ENCODE measurements around the gene RABL6. TPM values are rescaled to one million over a fixed set of nuclear protein-coding genes. Genes with fewer than 3 reads are reported as not detected.
A peak's percentile ranks its signal among the peaks of the same experiment; 100 is the strongest.

The RABL6 gene
- total RNA-seq, 2 experiments from 2014 or later: 46.4 to 48.5 TPM

- no peak overlapping the region for H3K27ac ChIP-seq (ENCODE audit: low read depth in 1 of 2, low read length in 2 of 2)
- H3K4me1 ChIP-seq (ENCODE audit: insufficient read depth, low read length): peaks cover 45% of the 10 kb centered on the region
- H3K9me3 ChIP-seq (ENCODE audit: control insufficient read depth in 1 of 2, insufficient read depth in 1 of 2, low read length in 2 of 2): no peaks in the 10 kb centered on the region
- Mint-ChIP-seq H3K4me3 (peak overlapping the region; percentile 68), H3K27ac (peak overlapping the region; percentile 76), H3K36me3 (ENCODE audit: low read depth) (peaks cover 5% of the 10 kb centered on the region), H3K27me3 (no peaks in the 10 kb centered on the region), H3K9me3 (no peaks in the 10 kb centered on the region), H3K4me1 (ENCODE audit: low read depth) (peaks cover 47% of the 10 kb centered on the region)
- POLR2A ChIA-PET: no interaction called here
- no peak overlapping the region for H3K4me3 ChIP-seq (ENCODE audit: low read length)
- CTCF ChIA-PET: no interaction called here
- intact Hi-C loops (cut with DNase I, micrococcal nuclease): loop anchor here (5.0 to 10.0 kb wide), 4 partner anchors 43 to 400 kb away; partner anchors contain the start of genes PHPT1 (in 1 of the 2), SNAPC4 (in 1 of the 2) and TRAF2 (in 1 of the 2)
- no peaks in the 10 kb centered on the region for H3K36me3 ChIP-seq (ENCODE audit: insufficient read depth, low read length)
- peak in 1 of 14 experiments; percentile 22 for DNase-seq
- no peak for TF ChIP-seq CTCF (IDR thresholded peaks at IDR 0.05)
- peaks cover 0 to 3% of the 10 kb centered on the region in 2 experiments for H3K27me3 ChIP-seq (ENCODE audit: control insufficient read depth in 1 of 2, insufficient read depth in 2 of 2, low read length in 2 of 2)
- no peak for ATAC-seq (ENCODE audit: poor library complexity)
These were observed 3.1 kb upstream of the RABL6 start for GRCh38 chr9:136804509-136805206.

- DNase-seq (peak in 1 of 14 experiments; percentile 18), ATAC-seq (ENCODE audit: poor library complexity) (no peak)
- no peak overlapping the region for H3K4me3 ChIP-seq (ENCODE audit: low read length)
- Mint-ChIP-seq H3K36me3 (ENCODE audit: low read depth) (peaks cover 11% of the 10 kb centered on the region), H3K9me3 (no peaks in the 10 kb centered on the region), H3K4me3 (peak overlapping the region; percentile 81), H3K27ac (peak overlapping the region; percentile 35), H3K27me3 (no peaks in the 10 kb centered on the region), H3K4me1 (ENCODE audit: low read depth) (peaks cover 47% of the 10 kb centered on the region)
- CTCF ChIA-PET: no interaction called here
- no peak overlapping the region for H3K27ac ChIP-seq (ENCODE audit: low read depth in 1 of 2, low read length in 2 of 2)
- POLR2A ChIA-PET: no interaction called here
- no peak for TF ChIP-seq CTCF (IDR thresholded peaks at IDR 0.05)
- intact Hi-C loops (cut with DNase I, micrococcal nuclease): loop anchor here (5.0 to 10.0 kb wide), 4 partner anchors 42 to 400 kb away; partner anchors contain the start of genes PHPT1 (in 1 of the 2), SNAPC4 (in 1 of the 2) and TRAF2 (in 1 of the 2)
- H3K27me3 ChIP-seq (ENCODE audit: control insufficient read depth in 1 of 2, insufficient read depth in 2 of 2, low read length in 2 of 2): peaks cover 0 to 3% of the 10 kb centered on the region in 2 experiments
- H3K9me3 ChIP-seq (ENCODE audit: control insufficient read depth in 1 of 2, insufficient read depth in 1 of 2, low read length in 2 of 2): no peaks in the 10 kb centered on the region
- H3K36me3 ChIP-seq (ENCODE audit: insufficient read depth, low read length): peaks cover 5% of the 10 kb centered on the region
- H3K4me1 ChIP-seq (ENCODE audit: insufficient read depth, low read length): peaks cover 46% of the 10 kb centered on the region
These were observed 2.5 kb upstream of the RABL6 start for GRCh38 chr9:136805207-136805740.

- POLR2A ChIA-PET: interaction anchor here (1.4 to 3.9 kb wide), 3 partner anchors 14 to 223 kb away, joined by 4 to 30 read pairs (median 5); partner anchors contain the start of gene TMEM141
- DNase-seq (peak in 1 of 14 experiments; percentile 28), ATAC-seq (ENCODE audit: poor library complexity) (no peak)
- Mint-ChIP-seq H3K4me1 (ENCODE audit: low read depth) (peaks cover 44% of the 10 kb centered on the region), H3K27me3 (no peaks in the 10 kb centered on the region), H3K36me3 (ENCODE audit: low read depth) (peaks cover 14% of the 10 kb centered on the region), H3K4me3 (peak overlapping the region; percentile 90), H3K27ac (peak overlapping the region; percentile 35), H3K9me3 (no peaks in the 10 kb centered on the region)
- intact Hi-C loops (cut with DNase I, micrococcal nuclease): loop anchor here (5.0 to 10.0 kb wide), 4 partner anchors 41 to 401 kb away; partner anchors contain the start of genes PHPT1 (in 1 of the 2), SNAPC4 (in 1 of the 2) and TRAF2 (in 1 of the 2)
- no peak overlapping the region for H3K4me3 ChIP-seq (ENCODE audit: low read length)
- TF ChIP-seq CTCF (IDR thresholded peaks at IDR 0.05): no peak
- H3K9me3 ChIP-seq (ENCODE audit: control insufficient read depth in 1 of 2, insufficient read depth in 1 of 2, low read length in 2 of 2): no peaks in the 10 kb centered on the region
- peaks cover 45% of the 10 kb centered on the region for H3K4me1 ChIP-seq (ENCODE audit: insufficient read depth, low read length)
- CTCF ChIA-PET: interaction anchor here (1.2 to 3.8 kb wide), 2 partner anchors 36 to 229 kb away, joined by 3 to 18 read pairs; partner anchors contain the start of gene AJM1
- H3K27me3 ChIP-seq (ENCODE audit: control insufficient read depth in 1 of 2, insufficient read depth in 2 of 2, low read length in 2 of 2): peaks cover 0 to 3% of the 10 kb centered on the region in 2 experiments
- peaks cover 10% of the 10 kb centered on the region for H3K36me3 ChIP-seq (ENCODE audit: insufficient read depth, low read length)
- H3K27ac ChIP-seq (ENCODE audit: low read depth in 1 of 2, low read length in 2 of 2): no peak overlapping the region
These were observed 1.7 kb upstream of the RABL6 start for GRCh38 chr9:136806067-136806466.

All from CD4-positive, alpha-beta T cell (primary cell).